NCI-H128 (cell line): Measurements from ENCODE around the gene ABR.

Experiments
- DNase-seq: peaks from one replicate; lab custom pipeline; 2025; ENCODE audit not compliant: unreplicated experiment; lab: John Stamatoyannopoulos, UW

Gene ABR

GRCh38 chr17:969811-970355 is 209.9 kb downstream of the ABR start:
- peak; percentile 15 for DNase-seq

GRCh38 chr17:968812-969730 is 210.7 kb downstream of the ABR start:
- no peak for DNase-seq

- no peak for DNase-seq
Measured at GRCh38 chr17:967122-967521, 212.7 kb downstream of the ABR start.

GRCh38 chr17:965311-965989 is 214.3 kb downstream of the ABR start:
- DNase-seq, result no peak

- DNase-seq, result no peak
Measured at GRCh38 chr17:964876-965275, 214.9 kb downstream of the ABR start.

- DNase-seq, result no peak
Measured at GRCh38 chr17:962670-963069, 217.1 kb downstream of the ABR start.

- DNase-seq, result no peak
Measured at GRCh38 chr17:962166-962565, 217.6 kb downstream of the ABR start.

- no peak for DNase-seq
Measured at GRCh38 chr17:958712-959451, 220.9 kb downstream of the ABR start.

GRCh38 chr17:957856-958421 is 221.8 kb downstream of the ABR start:
- DNase-seq, result no peak

- no peak for DNase-seq
Measured at GRCh38 chr17:956905-957304, 222.9 kb downstream of the ABR start.

- no peak for DNase-seq
Measured at GRCh38 chr17:954431-955164, 225.2 kb downstream of the ABR start.

GRCh38 chr17:953767-954166 is 226.0 kb downstream of the ABR start:
- DNase-seq, result no peak
